ENCODE results near the gene CD4.
"Not testable (repeated sequence)": the region's sequence is repeated elsewhere in the genome, so short reads cannot be mapped to it uniquely, and the experiment has no call there.

The CD4 gene

DNA sequence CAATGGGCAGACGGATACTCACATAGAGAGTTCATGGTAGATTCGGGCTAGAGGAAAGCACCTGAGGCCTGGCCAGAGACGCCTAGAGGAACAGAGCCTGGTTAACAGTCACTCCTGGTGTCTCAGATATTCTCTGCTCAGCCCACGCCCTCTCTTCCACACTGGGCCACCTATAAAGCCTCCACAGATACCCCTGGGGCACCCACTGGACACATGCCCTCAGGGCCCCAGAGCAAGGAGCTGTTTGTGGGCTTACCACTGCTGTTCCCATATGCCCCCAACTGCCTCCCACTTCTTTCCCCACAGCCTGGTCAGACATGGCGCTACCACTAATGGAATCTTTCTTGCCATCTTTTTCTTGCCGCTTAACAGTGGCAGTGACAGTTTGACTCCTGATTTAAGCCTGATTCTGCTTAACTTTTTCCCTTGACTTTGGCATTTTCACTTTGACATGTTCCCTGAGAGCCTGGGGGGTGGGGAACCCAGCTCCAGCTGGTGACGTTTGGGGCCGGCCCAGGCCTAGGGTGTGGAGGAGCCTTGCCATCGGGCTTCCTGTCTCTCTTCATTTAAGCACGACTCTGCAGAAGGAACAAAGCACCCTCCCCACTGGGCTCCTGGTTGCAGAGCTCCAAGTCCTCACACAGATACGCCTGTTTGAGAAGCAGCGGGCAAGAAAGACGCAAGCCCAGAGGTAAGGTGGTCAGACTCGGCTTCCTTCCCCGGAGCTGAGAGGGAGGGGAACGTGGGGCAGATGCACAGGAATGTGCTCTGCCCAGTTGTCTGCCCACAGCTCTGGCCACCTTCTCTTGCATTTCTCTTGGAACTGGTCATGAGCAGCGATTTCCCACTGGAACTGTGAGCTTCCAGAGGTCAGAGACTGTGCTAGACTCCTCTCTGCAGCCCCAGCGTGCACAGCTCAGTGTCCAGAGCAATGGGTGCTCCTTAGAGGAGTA lies at the start of gene CD4:
CD4 (plus strand) TSS at position 557 of the 953 bp plus-strand sequence. CDS start 10,611 bp downstream, outside the sequence.
- DNase-seq (ENCODE audit: low read depth in 1 of 2, low spot score in 1 of 2): peak; percentile 43 to 51

DNA sequence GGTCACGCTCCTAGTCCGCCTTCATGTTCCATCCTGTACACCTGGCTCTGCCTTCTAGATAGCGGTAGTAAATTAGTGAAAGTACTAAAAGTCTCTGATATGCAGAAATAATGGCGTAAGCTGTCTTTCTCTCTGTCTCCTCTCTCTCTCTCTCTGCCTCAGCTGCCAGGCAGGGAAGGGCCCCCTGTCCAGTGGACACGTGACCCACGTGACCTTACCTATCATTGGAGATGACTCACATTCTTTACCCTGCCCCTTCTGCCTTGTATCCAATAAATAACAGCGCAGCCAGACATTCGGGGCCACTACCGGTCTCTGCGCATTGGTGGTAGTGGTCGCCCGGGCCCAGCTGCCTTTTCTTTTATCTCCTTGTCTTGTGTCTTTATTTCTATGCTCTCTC lies 47.2 kb upstream of the CD4 start:
- DNase-seq (ENCODE audit: low read depth in 1 of 2, low spot score in 1 of 2): not testable (repeated sequence)

- no peak for DNase-seq (ENCODE audit: low read depth in 1 of 2, low spot score in 1 of 2)
Measured at GRCh38 chr12:6742834-6743233, 46.5 kb upstream of the CD4 start.

DNA sequence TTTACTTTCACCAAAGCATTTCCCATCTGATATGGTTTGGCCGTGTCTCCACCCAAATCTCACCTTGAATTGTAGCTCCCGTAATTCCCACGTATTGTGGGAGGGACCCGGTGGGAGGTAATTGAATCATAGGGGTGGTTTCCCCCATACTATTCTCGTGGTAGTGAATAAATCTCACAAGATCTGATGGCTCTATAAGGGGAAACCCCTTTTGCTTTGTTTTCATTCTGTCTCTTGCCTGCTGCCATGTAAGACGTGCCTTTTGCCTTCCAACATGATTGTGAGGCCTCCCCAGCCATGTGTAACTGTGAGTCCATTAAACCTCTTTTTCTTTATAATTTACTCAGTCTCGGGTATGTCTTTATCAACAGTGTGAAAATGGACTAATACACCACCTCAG lies 46.0 kb upstream of the CD4 start:
- not testable (repeated sequence) for DNase-seq (ENCODE audit: low read depth in 1 of 2, low spot score in 1 of 2)

GRCh38 chr12:6745741-6746525 lies 43.4 kb upstream of the CD4 start:
- no peak for DNase-seq (ENCODE audit: low read depth in 1 of 2, low spot score in 1 of 2)

- DNase-seq (ENCODE audit: low read depth in 1 of 2, low spot score in 1 of 2): no peak
Measured at GRCh38 chr12:6747216-6747615, 42.1 kb upstream of the CD4 start.

GRCh38 chr12:6748761-6749160 lies 40.6 kb upstream of the CD4 start:
- no peak for DNase-seq (ENCODE audit: low read depth in 1 of 2, low spot score in 1 of 2)

DNA sequence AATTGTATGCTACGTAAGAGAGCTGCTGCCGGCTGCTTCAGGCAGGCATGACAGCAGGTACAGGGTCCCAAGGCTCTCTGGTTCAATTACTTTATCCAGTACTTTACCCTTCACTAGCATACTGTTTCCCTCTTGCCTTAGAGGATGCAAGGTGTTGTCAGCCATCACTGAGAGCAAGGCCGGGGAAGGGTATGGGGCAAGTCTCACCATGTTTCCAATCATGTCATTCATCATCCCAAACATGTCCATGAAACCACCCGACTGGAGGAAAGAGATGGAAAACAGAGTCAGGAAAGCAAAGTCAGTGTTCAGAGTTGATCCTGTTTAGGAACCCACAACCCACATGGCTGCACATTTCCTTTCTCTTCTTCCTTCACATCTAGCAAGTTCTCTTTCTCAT lies 38.8 kb upstream of the CD4 start:
- DNase-seq (ENCODE audit: low read depth in 1 of 2, low spot score in 1 of 2): no peak

- no peak for DNase-seq (ENCODE audit: low read depth in 1 of 2, low spot score in 1 of 2)
Measured at GRCh38 chr12:6751767-6752166, 37.6 kb upstream of the CD4 start.

- DNase-seq (ENCODE audit: low read depth in 1 of 2, low spot score in 1 of 2): no peak
Measured at GRCh38 chr12:6752167-6752920, 37.0 kb upstream of the CD4 start.

GRCh38 chr12:6752921-6753771 lies 36.2 kb upstream of the CD4 start, which contains the start of gene MLF2:
Gene MLF2 (minus strand): TSS chr12:6753141. CDS start chr12:6752334, 807 bp downstream.
- peak; percentile 93 to 94 for DNase-seq (ENCODE audit: low read depth in 1 of 2, low spot score in 1 of 2)

DNA sequence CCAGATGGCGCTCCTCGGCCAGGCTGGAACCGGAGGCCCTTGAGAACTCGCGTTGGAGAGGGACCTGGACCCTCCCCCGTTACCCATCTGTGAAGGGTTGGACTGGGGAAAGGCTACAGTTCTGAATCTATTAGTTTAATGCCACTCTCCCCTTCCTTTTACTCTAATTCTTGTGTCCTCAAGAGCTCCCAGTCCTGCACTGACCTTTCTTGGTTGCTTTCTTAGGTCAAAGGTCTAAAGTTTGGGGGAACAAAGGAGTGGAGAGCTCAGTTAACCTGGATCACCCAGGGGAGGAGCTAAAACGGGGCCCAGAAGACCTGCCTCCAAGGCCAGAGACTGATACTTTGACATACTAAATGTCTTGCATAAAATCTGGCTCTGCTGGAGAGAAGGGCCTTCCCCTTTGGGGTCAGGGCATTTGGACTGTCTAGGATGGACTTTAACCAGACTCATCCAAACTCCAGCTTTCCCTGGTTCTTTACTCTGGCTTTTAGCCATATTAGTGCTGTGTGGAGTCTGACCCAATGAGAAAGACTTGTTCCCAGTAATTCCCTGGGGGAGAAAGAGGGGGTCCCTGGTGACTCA lies 35.5 kb upstream of the CD4 start:
- no peak for DNase-seq (ENCODE audit: low read depth in 1 of 2, low spot score in 1 of 2)

- DNase-seq (ENCODE audit: low read depth in 1 of 2, low spot score in 1 of 2): no peak
Measured at GRCh38 chr12:6754411-6754810, 34.9 kb upstream of the CD4 start.

DNA sequence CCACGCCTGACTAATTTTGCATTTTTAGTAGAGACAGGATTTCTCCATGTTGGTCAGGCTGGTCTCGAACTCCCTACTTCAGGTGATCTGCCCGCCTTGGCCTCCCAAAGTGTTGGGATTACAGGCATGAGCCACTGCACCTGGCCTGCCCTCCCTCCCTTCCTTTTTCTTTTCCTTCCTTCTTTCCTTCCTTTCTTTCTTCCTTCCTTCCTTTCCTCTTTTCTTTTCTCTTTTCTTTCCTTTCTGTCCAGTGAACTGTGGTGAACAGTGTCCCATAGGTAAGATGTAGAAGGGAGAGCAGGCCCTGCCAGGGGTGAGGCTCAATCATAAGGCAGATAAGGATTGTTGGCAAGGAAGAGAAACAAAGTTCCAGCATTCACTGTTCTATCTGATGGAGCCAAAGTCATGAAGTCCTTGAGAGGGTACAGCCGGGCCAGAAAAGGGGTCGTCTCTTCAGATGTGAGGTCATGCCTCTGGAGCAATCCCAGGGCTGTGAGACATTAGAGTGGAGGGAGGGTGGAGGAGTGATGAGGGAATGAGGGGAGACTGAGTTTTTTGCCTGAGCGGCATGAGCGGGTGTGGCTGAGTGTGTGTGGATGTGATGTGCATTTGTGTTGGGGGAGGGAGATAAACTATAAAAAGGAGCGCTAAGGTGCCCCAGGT lies 32.2 kb upstream of the CD4 start:
- DNase-seq (ENCODE audit: low read depth in 1 of 2, low spot score in 1 of 2): no peak

- DNase-seq (ENCODE audit: low read depth in 1 of 2, low spot score in 1 of 2): no peak
Measured at GRCh38 chr12:6758506-6759095, 30.7 kb upstream of the CD4 start.

GRCh38 chr12:6759741-6760140 lies 29.6 kb upstream of the CD4 start:
- no peak for DNase-seq (ENCODE audit: low read depth in 1 of 2, low spot score in 1 of 2)

DNA sequence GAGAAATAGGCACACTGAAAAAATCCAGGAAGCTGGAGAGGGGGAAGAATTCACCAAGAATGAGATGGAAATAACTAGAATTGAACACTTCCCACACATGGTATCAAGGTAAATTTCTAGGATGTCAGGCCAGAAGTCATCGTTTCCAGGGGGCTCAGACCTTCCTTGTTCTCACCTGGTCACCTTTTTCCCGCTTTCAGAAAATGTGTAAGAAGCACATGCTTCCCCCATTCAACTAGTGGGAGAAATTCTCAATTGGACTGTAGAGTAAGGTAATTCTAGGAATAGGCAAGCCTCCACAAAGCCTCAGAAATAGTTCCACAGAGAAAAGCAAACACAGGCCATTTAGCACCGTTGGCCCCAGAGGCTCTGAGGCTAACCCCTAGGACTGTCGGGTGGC lies 25.9 kb upstream of the CD4 start:
- DNase-seq (ENCODE audit: low read depth in 1 of 2, low spot score in 1 of 2): no peak

DNA sequence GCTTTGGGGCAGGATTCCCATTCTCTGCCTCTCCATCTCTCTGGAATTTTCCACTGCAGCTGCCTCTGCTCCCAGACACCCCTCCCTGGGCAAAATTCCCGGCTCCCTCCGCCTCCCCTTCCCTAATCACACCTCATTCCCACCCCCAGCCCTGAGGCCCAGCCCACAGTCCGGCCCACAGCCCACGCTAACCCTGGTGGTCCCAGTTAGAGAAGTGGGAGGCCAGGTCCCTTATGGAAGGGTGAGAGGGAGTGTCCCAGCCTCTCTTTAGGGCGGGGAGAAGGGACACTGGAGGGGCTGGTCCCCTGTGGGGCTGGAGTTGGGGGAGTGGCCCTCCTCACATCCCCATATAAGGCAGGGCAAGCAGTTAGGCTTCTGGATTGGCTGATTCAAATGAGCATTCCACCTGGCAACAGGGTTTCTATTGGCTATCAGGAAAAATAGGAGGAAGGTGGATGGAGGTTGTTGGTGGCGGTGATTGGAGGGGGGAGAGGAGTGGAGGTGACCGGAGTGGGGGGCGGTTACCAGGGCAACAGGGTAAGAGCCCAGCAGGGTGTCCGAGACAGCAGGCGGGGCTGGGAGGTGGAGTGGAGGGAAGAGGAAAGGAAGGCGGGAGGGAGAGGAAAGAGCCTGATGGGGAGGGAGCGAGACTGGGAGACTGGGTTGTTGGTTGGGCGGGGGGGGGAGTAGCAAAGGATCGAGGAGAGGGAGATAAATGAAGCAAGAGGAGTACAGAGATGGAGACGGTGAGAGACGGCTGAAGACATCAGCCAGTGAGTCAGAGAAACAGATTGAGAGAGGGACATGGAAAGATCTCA lies 25.1 kb upstream of the CD4 start:
- no peak for DNase-seq (ENCODE audit: low read depth in 1 of 2, low spot score in 1 of 2)
